WTC11 (cell line): ENCODE results near the gene AFF3. TPM values are rescaled to one million over a fixed set of nuclear protein-coding genes. Genes with fewer than 3 reads are reported as not detected.
A peak's percentile ranks its signal among the peaks of the same experiment; 100 is the strongest.

ENCODE experiments used
- ATAC-seq: fragments of 200-7000 bp; cut with Tn5 transposase; 2 replicates; pipeline ENCODE4 v1.10.0; 2021; ENCODE audit warnings: mild to moderate bottlenecking, moderate library complexity
- CTCF ChIA-PET: fragments of 300-600 bp; sonication (Branson Sonifier 250); formaldehyde crosslinking; loops from one replicate; lab custom pipeline; 2021; ENCODE audit warnings: antibody characterized with exemption; lab: Charles Lee
- POLR2A ChIA-PET: fragments of 350-600 bp; sonication (Branson Sonifier 250); formaldehyde crosslinking; loops from one replicate; lab custom pipeline; 2021; ENCODE audit warnings: antibody characterized with exemption; lab: Charles Lee
- DNase-seq: peaks from one replicate; pipeline ENCODE4 v3.0.0; 2021; ENCODE audit warnings: low spot score
- H3K27ac Mint-ChIP-seq: 2 replicates; pipeline ENCODE4 v1.8.0; 2021; ENCODE audit warnings: mixed read lengths
- H3K27me3 Mint-ChIP-seq: 2 replicates; pipeline ENCODE4 v1.8.0; 2021; ENCODE audit warnings: low read depth, mild to moderate bottlenecking, moderate library complexity, mixed read lengths
- H3K36me3 Mint-ChIP-seq: 2 replicates; pipeline ENCODE4 v1.8.0; 2021; ENCODE audit warnings: mixed read lengths
- H3K4me1 Mint-ChIP-seq: 2 replicates; pipeline ENCODE4 v1.8.0; 2022; ENCODE audit warnings: mixed read lengths
- H3K4me3 Mint-ChIP-seq: 2 replicates; pipeline ENCODE4 v1.8.0; 2021; ENCODE audit warnings: mild to moderate bottlenecking, moderate library complexity, mixed read lengths
- H3K9me3 Mint-ChIP-seq: 2 replicates; pipeline ENCODE4 v1.8.0; 2021; ENCODE audit warnings: mixed read lengths
- ATF1 ChIP-seq: sonication (generic); formaldehyde crosslinking; IDR thresholded peaks from 2 replicates; pipeline ENCODE4 v1.8.1; 2023; ENCODE audit warnings: mild to moderate bottlenecking, moderate library complexity, missing genetic modification reagents
- CREB1 ChIP-seq: sonication (generic); formaldehyde crosslinking; IDR thresholded peaks from 2 replicates; pipeline ENCODE4 v1.8.0; 2023; ENCODE audit warnings: mild to moderate bottlenecking, missing genetic modification reagents
- GTF2I ChIP-seq: fragments of 250-450 bp; sonication (Bioruptor Pico); conservative IDR thresholded peaks from 2 replicates; pipeline ENCODE4 v1.4.0; 2021; ENCODE audit warnings: mild to moderate bottlenecking
- IRF2 ChIP-seq: sonication (generic); formaldehyde crosslinking; IDR thresholded peaks from 2 replicates; pipeline ENCODE4 v1.8.0; 2022; ENCODE audit warnings: low read depth, missing genetic modification reagents, borderline replicate concordance
- JAZF1 ChIP-seq: fragments of 250-450 bp; sonication (Bioruptor Pico); IDR thresholded peaks from 2 replicates; pipeline ENCODE4 v1.9.0; 2021; ENCODE audit warnings: moderate library complexity, mild to moderate bottlenecking, inconsistent platforms
- NFE2L1 ChIP-seq: sonication (generic); formaldehyde crosslinking; IDR thresholded peaks from 2 replicates; pipeline ENCODE4 v1.8.1; 2023; ENCODE audit warnings: missing genetic modification reagents
- STAT6 ChIP-seq: sonication (generic); formaldehyde crosslinking; conservative IDR thresholded peaks from 2 replicates; pipeline ENCODE4 v1.8.1; 2023; ENCODE audit warnings: mild to moderate bottlenecking, low read depth, missing genetic modification reagents, moderate library complexity
- TEAD1 ChIP-seq: sonication (generic); formaldehyde crosslinking; IDR thresholded peaks from 2 replicates; pipeline ENCODE4 v1.8.0; 2022; ENCODE audit warnings: mild to moderate bottlenecking, missing genetic modification reagents
- USF1 ChIP-seq: sonication (generic); formaldehyde crosslinking; IDR thresholded peaks from 2 replicates; pipeline ENCODE4 v1.8.0; 2022; ENCODE audit warnings: mild to moderate bottlenecking, missing genetic modification reagents
- USF2 ChIP-seq: sonication (generic); formaldehyde crosslinking; IDR thresholded peaks from 2 replicates; pipeline ENCODE4 v1.8.1; 2023; ENCODE audit warnings: mild to moderate bottlenecking, missing genetic modification reagents, moderate library complexity
- ZNF121 ChIP-seq: sonication (generic); formaldehyde crosslinking; IDR thresholded peaks from 2 replicates; pipeline ENCODE4 v1.8.0; 2023; ENCODE audit warnings: missing genetic modification reagents
- ZNF138 ChIP-seq: sonication (generic); formaldehyde crosslinking; conservative IDR thresholded peaks from 2 replicates; pipeline ENCODE4 v1.8.1; 2022; ENCODE audit warnings: mild to moderate bottlenecking, moderate library complexity, missing genetic modification reagents
- ZNF219 ChIP-seq: sonication (generic); formaldehyde crosslinking; IDR thresholded peaks from 2 replicates; pipeline ENCODE4 v1.8.0; 2023; ENCODE audit warnings: missing genetic modification reagents, mild to moderate bottlenecking, borderline replicate concordance
- ZNF232 ChIP-seq: sonication (generic); formaldehyde crosslinking; IDR thresholded peaks from 2 replicates; pipeline ENCODE4 v1.8.0; 2022; ENCODE audit warnings: mild to moderate bottlenecking, missing genetic modification reagents
- ZNF317 ChIP-seq: sonication (generic); formaldehyde crosslinking; IDR thresholded peaks from 2 replicates; pipeline ENCODE4 v1.8.1; 2023; ENCODE audit warnings: low read depth, mild to moderate bottlenecking, moderate library complexity, missing genetic modification reagents, borderline replicate concordance
- ZNF425 ChIP-seq: fragments of 250-450 bp; sonication (Bioruptor Pico); conservative IDR thresholded peaks from 2 replicates; pipeline ENCODE4 v1.9.0; 2021; ENCODE audit warnings: mild to moderate bottlenecking
- ZSCAN18 ChIP-seq: fragments of 250-450 bp; sonication (Bioruptor Pico); IDR thresholded peaks from 2 replicates; pipeline ENCODE4 v2.1.2; 2022; ENCODE audit warnings: mild to moderate bottlenecking, moderate library complexity
- total RNA-seq: library from RNA; stranded (reverse); gene quantifications from 3 replicates; pipeline ENCODE4 v1.2.3, GENCODE V29; 2021

Gene AFF3
- total RNA-seq, 1 experiment from 2014 or later: 1.2 TPM

- H3K4me1 Mint-ChIP-seq: peaks cover 5% of the 10 kb centered on the region
- H3K9me3 Mint-ChIP-seq: no peaks in the 10 kb centered on the region
- ChIA-PET CTCF (no interaction called here), POLR2A (no interaction called here)
- DNase-seq: no peak
- TF ChIP-seq USF2 (no peak), ZSCAN18 (no peak), NFE2L1 (no peak), USF1 (CRISPR knock-in tag) (no peak), GTF2I (no peak), ZNF138 (CRISPR knock-in tag) (no peak), ZNF232 (CRISPR knock-in tag) (no peak), IRF2 (no peak), CREB1 (no peak), STAT6 (CRISPR knock-in tag) (no peak), JAZF1 (CRISPR knock-in tag) (no peak), ZNF219 (CRISPR knock-in tag) (no peak), ZNF121 (CRISPR knock-in tag) (no peak), ZNF317 (CRISPR knock-in tag) (no peak), ZNF425 (CRISPR knock-in tag) (no peak)
- H3K27me3 Mint-ChIP-seq: peaks cover 5% of the 10 kb centered on the region
- no peak overlapping the region for H3K4me3 Mint-ChIP-seq
- H3K36me3 Mint-ChIP-seq: no peaks in the 10 kb centered on the region
- no peak overlapping the region for H3K27ac Mint-ChIP-seq
- no peak for ATAC-seq
Measured at GRCh38 chr2:99753505-99753904, 388.9 kb downstream of the AFF3 start.

- Mint-ChIP-seq H3K27me3 (no peaks in the 10 kb centered on the region), H3K27ac (no peak overlapping the region), H3K36me3 (no peaks in the 10 kb centered on the region), H3K4me3 (no peak overlapping the region), H3K4me1 (peaks cover 18% of the 10 kb centered on the region), H3K9me3 (no peaks in the 10 kb centered on the region)
- ATAC-seq (peak; percentile 90), DNase-seq (no peak)
- ChIA-PET CTCF (interaction anchor here (0.6 to 2.2 kb wide), 5 partner anchors 11 to 514 kb away, joined by 3 to 9 read pairs (median 3); no protein-coding TSS in a partner anchor), POLR2A (no interaction called here)
- TF ChIP-seq TEAD1 (CRISPR knock-in tag) (peak; percentile 26; the same call in 1 of the 2 replicates), ATF1 (no peak)
Measured at GRCh38 chr2:99748344-99748743, 394.0 kb downstream of the AFF3 start.
